NT2/D1 (cell line): Measurements from ENCODE around the gene GPI.

Source experiments
- SUZ12 ChIP-seq: IDR thresholded peaks from 2 replicates; pipeline ENCODE4 v1.6.1; 2011; ENCODE audit not compliant: insufficient read length, insufficient read depth; ENCODE audit errors: extremely low read depth
- YY1 ChIP-seq: IDR thresholded peaks from 2 replicates; pipeline ENCODE4 v1.6.1; 2011; ENCODE audit not compliant: insufficient read length, insufficient read depth
- ZNF274 ChIP-seq: IDR thresholded peaks from 2 replicates; pipeline ENCODE4 v1.6.1; 2011; ENCODE audit warnings: mild to moderate bottlenecking, low read depth, low read length

DNA sequence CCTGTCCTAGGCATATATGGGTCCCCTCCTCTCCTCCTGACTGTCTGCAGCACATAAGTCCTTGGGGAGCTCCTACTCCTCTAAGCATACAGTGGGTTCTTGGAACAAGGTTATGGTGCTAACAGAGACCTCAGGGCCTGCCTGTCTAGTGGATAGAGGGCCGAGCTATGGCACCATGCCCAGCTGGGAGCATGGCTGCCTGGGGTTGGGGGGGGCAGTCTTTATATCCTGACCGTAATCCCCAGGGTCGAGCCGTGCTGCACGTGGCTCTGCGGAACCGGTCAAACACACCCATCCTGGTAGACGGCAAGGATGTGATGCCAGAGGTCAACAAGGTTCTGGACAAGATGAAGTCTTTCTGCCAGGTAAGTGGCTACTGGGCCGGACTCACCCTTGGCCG lies 3.3 kb downstream of the GPI start:
- TF ChIP-seq ZNF274 (no peak), YY1 (no peak), SUZ12 (no peak)
